Measurements from ENCODE around the gene SLC25A18. TPM values are rescaled to one million over a fixed set of nuclear protein-coding genes. Genes with fewer than 3 reads are reported as not detected.

Gene SLC25A18
- total RNA-seq, 4 donors from 2014 or later: 0.26 to 3.1 (median 0.80) TPM

DNA sequence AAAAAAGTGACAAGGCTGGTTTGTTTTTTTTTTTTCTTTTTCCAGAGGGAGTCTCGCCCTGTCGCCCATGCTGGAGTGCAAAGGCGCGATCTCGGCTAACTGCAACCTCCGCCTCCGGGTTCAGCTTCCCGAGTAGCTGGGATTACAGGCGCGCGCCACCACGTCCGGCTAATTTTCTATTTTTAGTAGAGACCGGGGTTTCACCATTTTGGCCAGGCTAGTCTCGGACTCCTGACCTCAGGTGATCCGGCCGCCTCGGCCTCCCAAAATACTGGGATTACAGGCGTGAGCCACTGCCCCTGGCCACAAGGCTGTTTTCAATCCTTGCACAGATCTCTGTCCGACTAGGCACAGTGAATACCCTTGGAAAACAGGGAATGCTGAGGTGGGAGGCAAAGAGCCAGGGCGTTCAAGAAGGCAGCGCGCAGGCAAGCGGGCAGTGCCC, 64.7 kb downstream of the SLC25A18 start:
- peaks cover 30% of the 10 kb centered on the region for H3K4me1 ChIP-seq
- TF ChIP-seq, protein P1, sequence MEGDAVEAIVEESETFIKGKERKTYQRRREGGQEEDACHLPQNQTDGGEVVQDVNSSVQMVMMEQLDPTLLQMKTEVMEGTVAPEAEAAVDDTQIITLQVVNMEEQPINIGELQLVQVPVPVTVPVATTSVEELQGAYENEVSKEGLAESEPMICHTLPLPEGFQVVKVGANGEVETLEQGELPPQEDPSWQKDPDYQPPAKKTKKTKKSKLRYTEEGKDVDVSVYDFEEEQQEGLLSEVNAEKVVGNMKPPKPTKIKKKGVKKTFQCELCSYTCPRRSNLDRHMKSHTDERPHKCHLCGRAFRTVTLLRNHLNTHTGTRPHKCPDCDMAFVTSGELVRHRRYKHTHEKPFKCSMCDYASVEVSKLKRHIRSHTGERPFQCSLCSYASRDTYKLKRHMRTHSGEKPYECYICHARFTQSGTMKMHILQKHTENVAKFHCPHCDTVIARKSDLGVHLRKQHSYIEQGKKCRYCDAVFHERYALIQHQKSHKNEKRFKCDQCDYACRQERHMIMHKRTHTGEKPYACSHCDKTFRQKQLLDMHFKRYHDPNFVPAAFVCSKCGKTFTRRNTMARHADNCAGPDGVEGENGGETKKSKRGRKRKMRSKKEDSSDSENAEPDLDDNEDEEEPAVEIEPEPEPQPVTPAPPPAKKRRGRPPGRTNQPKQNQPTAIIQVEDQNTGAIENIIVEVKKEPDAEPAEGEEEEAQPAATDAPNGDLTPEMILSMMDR (IDR thresholded peaks at IDR 0.05): no peak
- TF ChIP-seq POLR2AphosphoS5 (IDR thresholded peaks at IDR 0.05): no peak
- no peak for TF ChIP-seq EP300 (IDR thresholded peaks at IDR 0.05)
- TF ChIP-seq POLR2A (IDR thresholded peaks at IDR 0.05): no peak
- H3K27me3 ChIP-seq: no peaks in the 10 kb centered on the region
- no peaks in the 10 kb centered on the region for H3K9me3 ChIP-seq
- WGBS: 18% methylated on average over 16 of the region's 24 CpGs
- no peaks in the 10 kb centered on the region for H3K36me3 ChIP-seq
- peak overlapping the region; percentile 93 for H3K4me3 ChIP-seq
- no peak for DNase-seq (ENCODE audit: low spot score in 2 of 2)
- H3K27ac ChIP-seq: peak overlapping the region; percentile 95

DNA sequence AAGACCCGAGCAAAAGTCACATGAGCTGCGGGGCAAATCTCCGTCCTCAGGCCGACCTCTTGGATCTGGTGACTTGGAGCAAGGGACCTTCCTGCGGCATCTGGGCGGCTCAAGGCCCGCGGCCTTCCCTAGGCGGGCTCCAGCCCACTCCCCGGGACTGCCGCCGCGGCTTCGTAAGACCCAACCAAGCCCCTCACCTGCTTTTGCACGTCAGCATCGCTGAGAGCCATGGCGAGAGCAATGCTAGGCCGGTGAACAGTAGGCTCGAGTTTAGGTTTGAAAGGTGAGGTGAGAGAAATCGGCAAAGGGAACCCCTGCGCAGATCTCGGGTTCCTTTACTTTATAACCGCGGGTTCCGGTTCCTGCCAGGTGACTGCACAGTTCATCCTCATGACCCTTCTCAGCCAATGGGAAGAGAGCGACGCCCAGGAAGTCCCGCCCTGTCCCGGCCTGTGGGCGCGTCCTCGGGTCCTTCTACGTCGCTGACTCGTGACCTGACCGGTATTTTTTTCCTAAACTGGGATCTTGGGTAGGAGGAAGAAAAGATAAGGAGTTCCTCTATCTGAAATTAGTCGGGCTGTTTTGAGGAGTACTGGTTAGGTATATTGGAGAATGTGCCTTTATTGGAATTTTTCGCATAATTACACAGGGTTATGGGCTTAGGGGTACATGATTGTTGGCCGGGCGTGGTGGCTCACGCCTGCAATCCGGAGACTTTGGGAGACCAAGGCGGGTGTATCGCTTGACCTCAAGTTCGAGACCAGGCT, 65.3 kb downstream of the SLC25A18 start, which contains the start of gene ATP6V1E1:
TSS of gene ATP6V1E1 (minus strand) at position 344 of the 767 bp plus-strand sequence. CDS start at position 230, 114 bp downstream.
- DNase-seq (ENCODE audit: low spot score in 2 of 2): peak; percentile 98
- H3K36me3 ChIP-seq: no peaks in the 10 kb centered on the region
- peak within 1 kb of the TSS; percentile 93 for H3K4me3 ChIP-seq
- WGBS: under 1% methylated on average over 39 of the region's 45 CpGs
- H3K9me3 ChIP-seq: no peaks in the 10 kb centered on the region
- TF ChIP-seq, protein P1 (IDR thresholded peaks at IDR 0.05): no peak
- peak in 2 of 3 donors; percentile 72 to 84 for TF ChIP-seq POLR2AphosphoS5 (IDR thresholded peaks at IDR 0.05)
- peak in 1 of 2 donors; percentile 91 for TF ChIP-seq POLR2A (IDR thresholded peaks at IDR 0.05)
- TF ChIP-seq EP300 (IDR thresholded peaks at IDR 0.05): peak; percentile 14
- peaks cover 35% of the 10 kb centered on the region for H3K4me1 ChIP-seq
- H3K27ac ChIP-seq: peak within 1 kb of the TSS; percentile 95
- no peaks in the 10 kb centered on the region for H3K27me3 ChIP-seq

DNA sequence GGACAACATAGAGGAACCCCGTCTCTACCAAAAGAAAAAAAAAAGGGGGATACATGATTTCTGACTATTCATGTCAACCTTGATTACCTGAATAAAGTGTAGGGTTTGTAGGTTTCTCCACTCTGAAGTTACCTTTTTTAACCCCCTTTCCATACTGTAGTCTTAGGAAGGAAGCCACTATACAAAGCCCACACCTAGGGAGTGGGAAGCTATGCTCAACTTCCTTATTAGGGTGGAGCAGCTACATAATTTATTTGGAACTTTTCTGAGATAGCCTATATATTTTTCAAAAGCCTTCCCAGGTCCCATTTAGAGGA, 65.8 kb downstream of the SLC25A18 start:
- Histone ChIP-seq H3K27ac (peak overlapping the region; percentile 95), H3K9me3 (no peaks in the 10 kb centered on the region), H3K4me1 (peaks cover 40% of the 10 kb centered on the region), H3K36me3 (no peaks in the 10 kb centered on the region), H3K27me3 (no peaks in the 10 kb centered on the region), H3K4me3 (peak overlapping the region; percentile 93)
- WGBS: 0% methylated on average over 1 of the region's 1 CpG
- TF ChIP-seq EP300 (IDR thresholded peaks at IDR 0.05): peak; percentile 4
- no peak for TF ChIP-seq POLR2AphosphoS5 (IDR thresholded peaks at IDR 0.05)
- no peak for DNase-seq (ENCODE audit: low spot score in 2 of 2)

DNA sequence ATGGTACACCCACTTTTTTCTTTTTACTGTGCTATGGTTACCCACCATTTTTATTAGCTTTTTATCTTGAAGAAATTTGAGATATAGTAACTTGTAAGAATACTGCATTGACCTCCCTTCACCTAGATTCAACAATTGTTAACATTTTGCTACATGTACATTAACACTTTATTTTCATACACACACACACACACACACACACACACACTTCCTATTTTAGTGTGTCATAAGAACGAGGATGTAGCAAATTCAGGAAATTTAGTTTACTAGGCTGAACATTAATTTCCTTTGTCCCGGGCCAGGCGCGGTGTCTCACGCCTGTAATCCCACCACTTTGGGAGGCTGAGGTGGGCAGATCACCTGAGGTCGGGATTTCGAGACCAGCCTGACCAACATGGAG, 66.3 kb downstream of the SLC25A18 start:
- H3K4me3 ChIP-seq: no peak overlapping the region
- H3K27me3 ChIP-seq: no peaks in the 10 kb centered on the region
- no peaks in the 10 kb centered on the region for H3K36me3 ChIP-seq
- H3K4me1 ChIP-seq: peaks cover 45% of the 10 kb centered on the region
- TF ChIP-seq, protein P1 (IDR thresholded peaks at IDR 0.05): no peak
- no peak for TF ChIP-seq EP300 (IDR thresholded peaks at IDR 0.05)
- no peak for TF ChIP-seq POLR2A (IDR thresholded peaks at IDR 0.05)
- no peak for TF ChIP-seq POLR2AphosphoS5 (IDR thresholded peaks at IDR 0.05)
- WGBS: 76% methylated on average over 7 of the region's 7 CpGs
- H3K9me3 ChIP-seq: no peaks in the 10 kb centered on the region
- H3K27ac ChIP-seq: no peak overlapping the region
- no peak for DNase-seq (ENCODE audit: low spot score in 2 of 2)

DNA sequence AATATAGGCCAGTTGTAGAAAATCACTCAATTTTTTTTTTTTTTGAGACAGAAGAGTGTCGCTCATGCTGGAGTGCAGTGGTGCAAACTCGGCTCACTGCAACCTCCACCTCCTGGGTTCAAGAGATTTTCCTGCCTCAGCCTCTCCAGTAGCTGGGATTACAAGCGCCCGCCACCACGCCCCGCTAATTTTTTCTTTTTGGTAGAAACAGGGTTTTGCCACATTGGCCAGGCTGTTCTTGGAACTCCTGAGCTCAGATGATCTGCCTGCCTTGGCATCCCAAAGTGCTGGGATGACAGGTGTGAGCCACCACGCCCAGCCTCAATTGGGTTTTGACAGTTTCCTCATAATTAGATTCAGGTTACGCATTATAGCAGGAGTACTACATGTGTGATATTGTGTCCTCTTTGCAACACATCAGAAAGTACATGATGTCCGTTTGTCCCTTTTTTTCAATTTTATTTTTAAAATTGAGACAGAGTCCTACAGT, 67.8 kb downstream of the SLC25A18 start:
- Histone ChIP-seq H3K4me3 (no peak overlapping the region), H3K27me3 (no peaks in the 10 kb centered on the region), H3K27ac (no peak overlapping the region), H3K9me3 (no peaks in the 10 kb centered on the region), H3K4me1 (peaks cover 45% of the 10 kb centered on the region), H3K36me3 (no peaks in the 10 kb centered on the region)
- WGBS: 73% methylated on average over 9 of the region's 9 CpGs
- no peak for DNase-seq (ENCODE audit: low spot score in 2 of 2)
- TF ChIP-seq EP300 (IDR thresholded peaks at IDR 0.05): no peak
- TF ChIP-seq, protein P1 (IDR thresholded peaks at IDR 0.05): no peak
- no peak for TF ChIP-seq POLR2A (IDR thresholded peaks at IDR 0.05)
- no peak for TF ChIP-seq POLR2AphosphoS5 (IDR thresholded peaks at IDR 0.05)
